Fibroblast of lung (primary cell): ENCODE data around the gene STOX2. TPM values are rescaled to one million over a fixed set of nuclear protein-coding genes. Genes with fewer than 3 reads are reported as not detected.

ENCODE experiments used
- DNase-seq, 2 donors: peaks; one replicate each; pipeline versions ENCODE4 v3.0.0 to v3.0.0-alpha.2; 2010; ENCODE audit warnings: low read depth in 2 of 2
- H2AFZ ChIP-seq: 2 replicates; pipeline ENCODE4 v1.5.1; 2012; ENCODE audit warnings: low read length, control low read depth, inconsistent platforms
- H3K27ac ChIP-seq: 2 replicates; pipeline ENCODE4 v1.5.1; 2011; ENCODE audit warnings: low read length, control low read depth; ENCODE audit not compliant: insufficient read depth
- H3K27me3 ChIP-seq: 2 replicates; pipeline ENCODE4 v1.5.1; 2011; ENCODE audit warnings: mild to moderate bottlenecking, low read length; ENCODE audit not compliant: control insufficient read depth, insufficient read depth
- H3K36me3 ChIP-seq: 2 replicates; pipeline ENCODE4 v1.5.1; 2011; ENCODE audit warnings: low read length; ENCODE audit not compliant: control insufficient read depth, insufficient read depth
- H3K4me1 ChIP-seq: 2 replicates; pipeline ENCODE4 v1.5.1; 2011; ENCODE audit warnings: low read length; ENCODE audit not compliant: control insufficient read depth, insufficient read depth; ENCODE audit errors: extremely low read depth
- H3K4me2 ChIP-seq: 2 replicates; pipeline ENCODE4 v1.5.1; 2011; ENCODE audit warnings: low read length, control low read depth; ENCODE audit not compliant: insufficient read depth; ENCODE audit errors: extremely low read depth
- H3K4me3 ChIP-seq, 4 experiments: fragments of 200-600 bp in 1 of 4; sonication (generic) in 1 of 4; replicated peaks in 1 of 4; 2 replicates each; pipeline ENCODE4 v1.5.1; 2011 to 2016; ENCODE audit warnings: low read length in 4 of 4, low read depth in 3 of 4, mild to moderate bottlenecking in 3 of 4, control low read depth in 2 of 4, inconsistent platforms in 1 of 4, mixed read lengths in 1 of 4; ENCODE audit not compliant: insufficient read depth in 1 of 4; ENCODE audit errors: control extremely low read depth in 1 of 4
- H3K79me2 ChIP-seq: 2 replicates; pipeline ENCODE4 v1.5.1; 2012; ENCODE audit warnings: mild to moderate bottlenecking, low read length, inconsistent platforms; ENCODE audit not compliant: control insufficient read depth, insufficient read depth
- H3K9ac ChIP-seq: 2 replicates; pipeline ENCODE4 v1.5.1; 2011; ENCODE audit warnings: mild to moderate bottlenecking, low read length, control low read depth; ENCODE audit not compliant: insufficient read depth
- H3K9me3 ChIP-seq: 2 replicates; pipeline ENCODE4 v1.5.1; 2012; ENCODE audit warnings: low read depth, low read length; ENCODE audit not compliant: control insufficient read depth, insufficient read depth
- H4K20me1 ChIP-seq: 2 replicates; pipeline ENCODE4 v1.5.1; 2011; ENCODE audit warnings: low read length; ENCODE audit not compliant: control insufficient read depth, insufficient read depth; ENCODE audit errors: extremely low read depth
- CTCF ChIP-seq, 2 donors: IDR thresholded peaks in 1 of 2; conservative IDR thresholded peaks in 1 of 2; 1 replicate in 1 of 2; 2 replicates in 1 of 2; pipeline ENCODE4 v1.5.1; 2011 to 2012; ENCODE audit warnings: low read length in 2 of 2, control low read depth in 1 of 2, inconsistent platforms in 1 of 2, low read depth in 1 of 2, mild to moderate bottlenecking in 1 of 2
- EZH2 ChIP-seq: IDR thresholded peaks from 2 replicates; pipeline ENCODE4 v1.5.1; 2012; ENCODE audit warnings: low read length, control low read depth, mild to moderate bottlenecking; ENCODE audit errors: missing control alignments
- polyA plus RNA-seq, 2 donors: library from polyadenylated mRNA; depleted of rRNA in 1 of 2; stranded (reverse) in 1 of 2; unstranded in 1 of 2; fragments of >200 nt; gene quantifications; 2 replicates each; pipeline ENCODE4 v1.2.1, GENCODE V29; 2011 to 2012; ENCODE audit warnings: missing spikeins in 1 of 2
- total RNA-seq: library from RNA; depleted of rRNA; stranded (reverse); fragments of >200 nt; gene quantifications from 2 replicates; pipeline ENCODE4 v1.2.1, GENCODE V29; 2014

Gene STOX2
- total and polyA plus RNA-seq, 2 donors (not counting 1 experiment from before 2014, with no cell fraction given) = 0.66 to 3.3 TPM

GRCh38 chr4:183898456-183898855 lies 6.7 kb upstream of the STOX2 start:
- Histone ChIP-seq H3K4me3 (no peak overlapping the region), H3K9ac (no peak overlapping the region), H2AFZ (no peak overlapping the region), H4K20me1 (no peaks in the 10 kb centered on the region), H3K36me3 (no peaks in the 10 kb centered on the region), H3K79me2 (no peaks in the 10 kb centered on the region), H3K9me3 (no peaks in the 10 kb centered on the region), H3K4me1 (no peaks in the 10 kb centered on the region), H3K27ac (no peak overlapping the region), H3K4me2 (no peak overlapping the region), H3K27me3 (no peaks in the 10 kb centered on the region)
- DNase-seq = no peak
- TF ChIP-seq CTCF (conservative IDR thresholded peaks at IDR 0.05 in 1 of 2, IDR thresholded peaks at IDR 0.05 in 1 of 2; ENCODE audit: low read depth in 1 of 2, low read length in 2 of 2) (no peak), EZH2 (no peak)

- no peak overlapping the region for H3K9ac ChIP-seq
- no peak for DNase-seq
- no peaks in the 10 kb centered on the region for H3K9me3 ChIP-seq
- H4K20me1 ChIP-seq = no peaks in the 10 kb centered on the region
- no peaks in the 10 kb centered on the region for H3K4me1 ChIP-seq
- no peaks in the 10 kb centered on the region for H3K79me2 ChIP-seq
- no peak overlapping the region for H3K4me3 ChIP-seq
- no peak overlapping the region for H2AFZ ChIP-seq
- H3K27ac ChIP-seq = no peak overlapping the region
- no peaks in the 10 kb centered on the region for H3K36me3 ChIP-seq
- H3K4me2 ChIP-seq = no peak overlapping the region
- peaks cover 17% of the 10 kb centered on the region for H3K27me3 ChIP-seq
- TF ChIP-seq EZH2 = no peak
- no peak for TF ChIP-seq CTCF (conservative IDR thresholded peaks at IDR 0.05 in 1 of 2, IDR thresholded peaks at IDR 0.05 in 1 of 2; ENCODE audit: low read depth in 1 of 2, low read length in 2 of 2)
These were observed 1.9 kb upstream of the STOX2 start for GRCh38 chr4:183903021-183903760.

- Histone ChIP-seq H3K27me3 (peaks cover 17% of the 10 kb centered on the region), H3K4me2 (peak overlapping the region; percentile 82), H3K27ac (no peak overlapping the region), H3K4me1 (no peaks in the 10 kb centered on the region), H3K79me2 (no peaks in the 10 kb centered on the region), H3K36me3 (no peaks in the 10 kb centered on the region), H2AFZ (peak overlapping the region; percentile 70), H3K4me3 (peak overlapping the region; percentile 38 to 57 (median 51)), H3K9me3 (no peaks in the 10 kb centered on the region), H4K20me1 (no peaks in the 10 kb centered on the region), H3K9ac (peak overlapping the region; percentile 20)
- TF ChIP-seq CTCF (conservative IDR thresholded peaks at IDR 0.05 in 1 of 2, IDR thresholded peaks at IDR 0.05 in 1 of 2; ENCODE audit: low read depth in 1 of 2, low read length in 2 of 2) = no peak
- TF ChIP-seq EZH2 = peak; percentile 70
- DNase-seq = peak; percentile 45 to 47
These were observed 734 bp downstream of the STOX2 start for GRCh38 chr4:183905593-183906488.
